Activated B cell treated with CpG ODN at 0.5 μM for 24 hours (primary cell): Measurements from ENCODE around the gene CBX6. TPM values are rescaled to one million over a fixed set of nuclear protein-coding genes. Genes with fewer than 3 reads are reported as not detected.

Experiments
- ATAC-seq: fragments of 200-7000 bp; cut with Tn5 transposase; one replicate; pipeline ENCODE4 v1.10.0; 2021; ENCODE audit warnings: low read depth, mild to moderate bottlenecking, moderate library complexity
- CTCF ChIA-PET: fragments of 350-600 bp; sonication (Branson Sonifier 250); formaldehyde crosslinking; loops from one replicate; lab custom pipeline; 2021; ENCODE audit warnings: antibody characterized with exemption; lab: Charles Lee
- POLR2A ChIA-PET: fragments of 350-600 bp; sonication (Branson Sonifier 250); formaldehyde crosslinking; loops from one replicate; lab custom pipeline; 2021; ENCODE audit warnings: antibody characterized with exemption; lab: Charles Lee
- DNase-seq: peaks from one replicate; pipeline ENCODE4 v3.0.0; 2022
- H3K27ac Mint-ChIP-seq: one replicate; pipeline ENCODE4 v1.8.0; 2020; ENCODE audit warnings: mixed read lengths
- H3K27me3 Mint-ChIP-seq: one replicate; pipeline ENCODE4 v1.8.0; 2021; ENCODE audit warnings: mixed read lengths
- H3K36me3 Mint-ChIP-seq: one replicate; pipeline ENCODE4 v1.8.0; 2021; ENCODE audit warnings: low read depth, mixed read lengths
- H3K4me1 Mint-ChIP-seq: one replicate; pipeline ENCODE4 v1.8.0; 2021; ENCODE audit warnings: mixed read lengths
- H3K4me3 Mint-ChIP-seq: one replicate; pipeline ENCODE4 v1.8.0; 2020; ENCODE audit warnings: mild to moderate bottlenecking, mixed read lengths
- H3K9me3 Mint-ChIP-seq: one replicate; pipeline ENCODE4 v1.8.0; 2020; ENCODE audit warnings: mixed read lengths
- CTCF ChIP-seq: fragments of 200-600 bp; IDR thresholded peaks from one replicate; pipeline ENCODE4 v1.8.0; 2022; ENCODE audit warnings: antibody characterized with exemption, mild to moderate bottlenecking
- intact Hi-C: fragments of 100-400 bp; cut with micrococcal nuclease; formaldehyde crosslinking; loops from one replicate; pipeline ENCODE4 v1.15.1; 2024
- total RNA-seq: library from RNA; stranded (reverse); gene quantifications from 2 replicates; pipeline ENCODE4 v1.2.3, GENCODE V29; 2022

CBX6 gene
- 65.6 and 71.8 TPM in 2 replicates for total RNA-seq

GRCh38 chr22:38872172-38872830 is at the start of gene CBX6:
TSS of gene CBX6 (minus strand) at chr22:38872216. CDS start at chr22:38872190, 26 bp downstream.
- CTCF ChIA-PET: interaction anchor here (1.0 to 7.4 kb wide), 3 partner anchors 132 to 445 kb away, joined by 3 to 132 read pairs (median 4); no protein-coding TSS in a partner anchor
- no peak for TF ChIP-seq CTCF
- H3K27ac Mint-ChIP-seq: peak within 1 kb of the TSS; percentile 83

DNA sequence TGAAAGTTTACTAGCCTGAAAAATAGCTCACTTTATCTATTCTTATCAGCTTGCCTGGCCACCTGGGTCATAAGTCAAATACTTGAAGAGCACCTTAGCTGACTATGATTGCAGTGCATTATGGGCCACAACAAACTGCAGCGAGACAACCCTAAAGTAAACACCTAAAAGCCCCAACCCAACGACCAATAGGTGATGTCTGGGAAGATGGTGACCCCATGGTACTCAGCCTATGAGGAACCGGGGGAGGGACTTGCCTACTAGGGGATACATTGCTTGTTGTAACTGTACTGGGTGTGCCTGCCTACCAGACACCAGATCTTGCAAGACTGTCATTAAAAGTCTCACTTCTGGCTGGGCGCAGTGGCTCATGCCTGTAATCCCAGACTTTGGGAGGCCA is 49.8 kb upstream of the CBX6 start:
- Mint-ChIP-seq H3K36me3 (no peaks in the 10 kb centered on the region), H3K27ac (no peak overlapping the region), H3K4me3 (no peak overlapping the region), H3K4me1 (no peaks in the 10 kb centered on the region), H3K9me3 (no peaks in the 10 kb centered on the region), H3K27me3 (peaks cover 35% of the 10 kb centered on the region)
- no peak for TF ChIP-seq CTCF
- intact Hi-C loops: no loop called here
- DNase-seq: no peak
- ATAC-seq: no peak
- ChIA-PET CTCF (interaction anchor here (1.2 kb wide), 1 partner anchor 52 kb away, joined by 3 read pairs; no protein-coding TSS in a partner anchor), POLR2A (no interaction called here)

More at GRCh38 chr22:38872172-38872830, at the start of gene CBX6:
- H3K9me3 Mint-ChIP-seq: no peaks in the 10 kb centered on the region
- H3K36me3 Mint-ChIP-seq: peaks cover 16% of the 10 kb centered on the region
- H3K4me1 Mint-ChIP-seq: peaks cover 53% of the 10 kb centered on the region
- H3K27me3 Mint-ChIP-seq: peaks cover 2% of the 10 kb centered on the region
- H3K4me3 Mint-ChIP-seq: peak within 1 kb of the TSS; percentile 92
- POLR2A ChIA-PET: interaction anchor here (0.5 to 3.5 kb wide), 11 partner anchors 28 to 660 kb away, joined by 3 to 27 read pairs (median 3); partner anchors contain the start of genes CBX7, NPTXR, RPL3 and RPS19BP1
- peak; percentile 97 for DNase-seq
- intact Hi-C loops: loop anchor here (1.0 to 10.0 kb wide), 8 partner anchors 69 to 1268 kb away; partner anchors contain the start of genes CBX7, GGA1, PICK1 and RPL3
- ATAC-seq: peak; percentile 73

DNA sequence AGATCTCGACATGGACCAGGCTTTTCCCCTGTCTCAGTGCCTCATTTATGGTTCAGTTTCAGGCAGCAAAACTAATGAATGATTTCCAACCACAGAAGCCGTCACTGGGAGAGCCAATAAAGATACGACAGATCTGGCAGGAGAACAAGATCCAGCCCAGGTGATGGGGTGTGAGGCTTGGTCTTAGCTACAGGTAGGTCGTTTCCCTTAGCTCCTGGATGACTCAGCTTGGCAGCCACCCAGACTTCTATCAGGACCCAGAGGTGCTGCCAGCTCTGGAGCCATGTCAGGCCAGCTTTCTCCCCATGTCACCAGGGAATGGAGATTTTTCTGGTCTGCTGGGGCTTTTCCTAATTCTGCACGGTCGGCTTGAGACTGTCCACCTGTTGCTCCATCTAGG is 49.1 kb upstream of the CBX6 start:
- Mint-ChIP-seq H3K27ac (no peak overlapping the region), H3K27me3 (peaks cover 39% of the 10 kb centered on the region), H3K9me3 (no peaks in the 10 kb centered on the region), H3K4me1 (no peaks in the 10 kb centered on the region), H3K4me3 (no peak overlapping the region), H3K36me3 (no peaks in the 10 kb centered on the region)
- ChIA-PET POLR2A (no interaction called here), CTCF (interaction anchor here (1.2 kb wide), 2 partner anchors 9 to 51 kb away, joined by 3 read pairs; no protein-coding TSS in a partner anchor)
- ATAC-seq (no peak), DNase-seq (no peak)
- no peak for TF ChIP-seq CTCF
- intact Hi-C loops: no loop called here

DNA sequence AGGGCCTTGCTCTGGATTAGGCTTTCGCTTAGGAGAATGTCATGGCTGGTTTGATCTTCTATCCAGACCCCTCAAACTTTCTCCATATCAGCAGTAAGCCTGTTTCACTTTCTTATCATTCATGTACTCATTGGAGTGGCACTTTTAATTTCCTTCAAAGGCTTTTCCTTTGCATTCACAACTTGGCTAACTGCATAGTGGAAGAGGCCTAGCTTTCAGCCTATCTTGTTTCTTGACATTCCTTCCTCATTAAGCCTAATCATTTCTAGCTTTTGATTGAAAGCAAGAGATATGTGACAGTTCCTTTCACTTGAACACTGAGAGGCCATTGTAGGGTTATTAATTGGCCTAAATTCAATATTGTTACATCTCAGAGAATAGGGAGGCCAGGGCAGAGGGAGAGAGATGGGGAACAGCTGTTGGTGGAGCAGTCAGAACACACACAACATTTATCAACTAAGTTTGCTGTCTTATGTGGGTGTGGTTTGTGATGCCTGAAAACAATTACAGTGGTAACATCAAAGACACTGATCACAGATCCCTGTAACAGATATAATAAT is 47.7 kb upstream of the CBX6 start:
- Mint-ChIP-seq H3K27me3 (peaks cover 34% of the 10 kb centered on the region), H3K36me3 (no peaks in the 10 kb centered on the region), H3K9me3 (no peaks in the 10 kb centered on the region), H3K4me1 (no peaks in the 10 kb centered on the region), H3K4me3 (no peak overlapping the region), H3K27ac (no peak overlapping the region)
- ChIA-PET POLR2A (no interaction called here), CTCF (no interaction called here)
- DNase-seq (no peak), ATAC-seq (no peak)
- intact Hi-C loops: no loop called here
- no peak for TF ChIP-seq CTCF

GRCh38 chr22:38911434-38911833 is 39.4 kb upstream of the CBX6 start:
- no peak overlapping the region for H3K27ac Mint-ChIP-seq
- ATAC-seq: no peak
- CTCF ChIA-PET: interaction anchor here (0.7 kb wide), 1 partner anchor 9 kb away, joined by 3 read pairs; no protein-coding TSS in a partner anchor
- H3K27me3 Mint-ChIP-seq: peaks cover 35% of the 10 kb centered on the region
- TF ChIP-seq CTCF: no peak
- H3K36me3 Mint-ChIP-seq: no peaks in the 10 kb centered on the region
- intact Hi-C loops: no loop called here
- no peaks in the 10 kb centered on the region for H3K9me3 Mint-ChIP-seq
- no peak overlapping the region for H3K4me3 Mint-ChIP-seq
- POLR2A ChIA-PET: no interaction called here
- H3K4me1 Mint-ChIP-seq: no peaks in the 10 kb centered on the region
- DNase-seq: no peak
